T1000 (cell line): Measurements from ENCODE around the gene LRIT1.
A peak's percentile ranks its signal among the peaks of the same experiment; 100 is the strongest.
"Not testable (repeated sequence)": the region's sequence is repeated elsewhere in the genome, so short reads cannot be mapped to it uniquely, and the experiment has no call there.

Experiments
- DNase-seq: peaks from one replicate; lab custom pipeline; 2025; ENCODE audit warnings: mixed read lengths; lab: John Stamatoyannopoulos, UW

Gene LRIT1

GRCh38 chr10:84241185-84241790 lies at the start of gene LRIT1:
Gene LRIT1, minus strand, starts transcription at chr10:84241546. Its CDS starts 107 bp downstream, at chr10:84241439.
- no peak for DNase-seq

GRCh38 chr10:84290235-84290634 lies 48.9 kb upstream of the LRIT1 start:
- no peak for DNase-seq

GRCh38 chr10:84289521-84290200 lies 48.3 kb upstream of the LRIT1 start:
- no peak for DNase-seq

GRCh38 chr10:84288151-84288550 lies 46.8 kb upstream of the LRIT1 start:
- no peak for DNase-seq

GRCh38 chr10:84286695-84287094 lies 45.3 kb upstream of the LRIT1 start:
- no peak for DNase-seq

GRCh38 chr10:84279876-84280475 lies 38.6 kb upstream of the LRIT1 start:
- DNase-seq = not testable (repeated sequence)

GRCh38 chr10:84270708-84271107 lies 29.4 kb upstream of the LRIT1 start:
- DNase-seq = no peak

GRCh38 chr10:84269773-84270172 lies 28.4 kb upstream of the LRIT1 start:
- peak; percentile 12 for DNase-seq

GRCh38 chr10:84269162-84269561 lies 27.8 kb upstream of the LRIT1 start:
- no peak for DNase-seq

- DNase-seq = no peak
Observed at GRCh38 chr10:84267503-84268126, 26.3 kb upstream of the LRIT1 start.

GRCh38 chr10:84265418-84265817 lies 24.1 kb upstream of the LRIT1 start:
- DNase-seq = no peak

GRCh38 chr10:84264611-84265141 lies 23.3 kb upstream of the LRIT1 start:
- peak; percentile 52 for DNase-seq

- DNase-seq = no peak
Observed at GRCh38 chr10:84263716-84264115, 22.4 kb upstream of the LRIT1 start.

GRCh38 chr10:84262190-84262956 lies 21.0 kb upstream of the LRIT1 start:
- no peak for DNase-seq

GRCh38 chr10:84261236-84261915 lies 20.0 kb upstream of the LRIT1 start:
- no peak for DNase-seq

- DNase-seq = no peak
Observed at GRCh38 chr10:84258034-84258695, 16.8 kb upstream of the LRIT1 start.

GRCh38 chr10:84257343-84258020 lies 16.1 kb upstream of the LRIT1 start:
- no peak for DNase-seq

- DNase-seq = no peak
Observed at GRCh38 chr10:84256510-84257342, 15.4 kb upstream of the LRIT1 start.
